Right cardiac atrium (tissue), 5 donors: ENCODE data around the gene VPS35L. TPM values are rescaled to one million over a fixed set of nuclear protein-coding genes. Genes with fewer than 3 reads are reported as not detected.

Experiments used
- polyA plus RNA-seq: library from polyadenylated mRNA; stranded (reverse); fragments of 200-250 nt; gene quantifications from one replicate; pipeline ENCODE4 v1.2.3, GENCODE V29; 2013
- total RNA-seq, 4 donors: library from RNA; stranded (reverse); fragmentation: NEBNext Ultra II Directional; extraction: Animal tissue kit (Norgen Biotek cat#: 25700); gene quantifications; one replicate each; pipeline ENCODE4 v1.2.1, GENCODE V29; 2021
- donor health status: healthy with polysubstance abuse.
- donor health status: DM: no; HTN: yes; CAD: no.
- donor health status: DM: no; HTN: no; CAD: no.
- donor health status: DM: no; HTN: yes; CAD: no; lungs with severe emphysema.
- donor health status: DM: yes; HTN: yes; CAD: no.

Gene VPS35L
- total and polyA plus RNA-seq, 5 donors = 19.8 to 40.1 (median 33.1) TPM

Other genes with a start within 250 kb of the VPS35L start
- gene TMC5, start 137.8 kb upstream of the VPS35L start, total RNA-seq = under 1 TPM; 0.14 to 0.81 (median 0.43) TPM
- 0.11 TPM for gene TMC5, start 137.8 kb upstream of the VPS35L start, polyA plus RNA-seq
- gene GDE1, start 33.6 kb upstream of the VPS35L start, total RNA-seq = 100 to 1,000 TPM; 103 to 121 (median 106) TPM
- gene GDE1, start 33.6 kb upstream of the VPS35L start, polyA plus RNA-seq = 72.9 TPM
- gene CCP110, start 31.8 kb upstream of the VPS35L start, total RNA-seq = 10 to 100 TPM in 3 of 4 donors, 1 to 10 TPM in 1; 9.9 to 13.2 (median 10.3) TPM
- 3.9 TPM for gene CCP110, start 31.8 kb upstream of the VPS35L start, polyA plus RNA-seq
- 1 to 10 TPM; 6.1 to 9.2 (median 7.9) TPM for gene KNOP1, start 162.5 kb downstream of the VPS35L start, total RNA-seq
- 12.5 TPM for gene KNOP1, start 162.5 kb downstream of the VPS35L start, polyA plus RNA-seq
- gene IQCK, start 162.6 kb downstream of the VPS35L start, total RNA-seq = 1 to 10 TPM; 5.1 to 8.3 (median 6.4) TPM
- 5.1 TPM for gene IQCK, start 162.6 kb downstream of the VPS35L start, polyA plus RNA-seq